ENCODE data around the gene GRHPR. TPM values are rescaled to one million over a fixed set of nuclear protein-coding genes. Genes with fewer than 3 reads are reported as not detected.
"Not testable (repeated sequence)": the region's sequence is repeated elsewhere in the genome, so short reads cannot be mapped to it uniquely, and the experiment has no call there.

Gene GRHPR
- total and polyA plus RNA-seq, 2 donors from 2014 or later, result 101 to 257 TPM

DNA sequence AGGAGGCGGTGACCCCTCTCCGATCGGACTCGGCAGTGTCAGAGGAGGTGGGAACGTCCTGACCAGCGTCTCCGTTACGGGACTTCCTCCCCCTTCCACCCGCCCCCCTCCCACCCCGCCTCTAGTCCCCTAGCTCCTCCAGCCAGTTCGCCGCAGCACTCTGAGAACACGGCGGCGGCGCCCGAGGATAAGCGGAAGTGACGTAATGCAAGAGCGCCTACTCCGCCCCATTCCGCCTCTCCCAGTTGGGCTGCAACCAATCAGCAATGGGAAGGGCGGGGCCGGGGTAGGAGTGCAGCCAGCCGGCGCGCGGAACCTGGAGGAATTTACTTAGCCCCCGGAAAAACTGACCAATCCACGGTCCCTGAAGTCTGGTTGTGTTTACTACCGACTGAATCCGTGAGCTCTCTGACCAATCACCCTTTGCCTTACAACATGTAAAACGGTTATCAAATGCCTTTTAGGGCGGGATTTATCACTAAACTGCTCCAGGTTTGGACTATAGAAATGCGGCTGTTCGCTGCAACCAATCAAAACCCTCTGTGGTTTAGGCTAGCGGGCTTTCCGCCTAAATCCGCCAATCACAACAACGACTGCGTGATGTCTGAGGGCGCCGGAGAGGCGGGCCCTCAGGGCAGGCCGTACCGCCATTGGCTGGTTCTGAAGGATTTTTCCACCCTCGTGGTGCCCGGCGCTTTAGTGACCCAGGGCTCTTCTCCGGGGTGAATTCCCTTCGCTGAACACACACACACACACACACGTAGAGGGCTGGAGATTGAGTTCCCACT is 42.9 kb downstream of the GRHPR start, which contains the start of gene ZBTB5:
Gene ZBTB5, minus strand, starts transcription at position 202 of the 788 bp plus-strand sequence. CDS start 22,899 bp downstream, outside the sequence.
- Histone ChIP-seq H3K27ac (ENCODE audit: low read depth in 2 of 2, low read length in 2 of 2) (peak within 1 kb of the TSS; percentile 97 to 99), H3K27me3 (ENCODE audit: control insufficient read depth, insufficient read depth, low read length) (no peaks in the 10 kb centered on the region), H3K4me3 (ENCODE audit: low read length in 3 of 3) (peak within 1 kb of the TSS; percentile 76 to 94 (median 83)), H3K9me3 (ENCODE audit: control insufficient read depth in 2 of 3, insufficient read depth in 1 of 3, low read length in 3 of 3) (no peaks in the 10 kb centered on the region), H3K36me3 (ENCODE audit: control insufficient read depth in 2 of 3, insufficient read depth in 3 of 3, low read length in 3 of 3) (no peaks in the 10 kb centered on the region), H3K9ac (ENCODE audit: low read length in 3 of 3) (peak within 1 kb of the TSS; percentile 50 to 94 (median 92)), H3K4me1 (ENCODE audit: control insufficient read depth in 2 of 3, insufficient read depth in 2 of 3, low read depth in 1 of 3, low read length in 3 of 3) (peaks cover 5 to 13% (median 11%) of the 10 kb centered on the region in 3 donors)
- TF ChIP-seq, protein P1, sequence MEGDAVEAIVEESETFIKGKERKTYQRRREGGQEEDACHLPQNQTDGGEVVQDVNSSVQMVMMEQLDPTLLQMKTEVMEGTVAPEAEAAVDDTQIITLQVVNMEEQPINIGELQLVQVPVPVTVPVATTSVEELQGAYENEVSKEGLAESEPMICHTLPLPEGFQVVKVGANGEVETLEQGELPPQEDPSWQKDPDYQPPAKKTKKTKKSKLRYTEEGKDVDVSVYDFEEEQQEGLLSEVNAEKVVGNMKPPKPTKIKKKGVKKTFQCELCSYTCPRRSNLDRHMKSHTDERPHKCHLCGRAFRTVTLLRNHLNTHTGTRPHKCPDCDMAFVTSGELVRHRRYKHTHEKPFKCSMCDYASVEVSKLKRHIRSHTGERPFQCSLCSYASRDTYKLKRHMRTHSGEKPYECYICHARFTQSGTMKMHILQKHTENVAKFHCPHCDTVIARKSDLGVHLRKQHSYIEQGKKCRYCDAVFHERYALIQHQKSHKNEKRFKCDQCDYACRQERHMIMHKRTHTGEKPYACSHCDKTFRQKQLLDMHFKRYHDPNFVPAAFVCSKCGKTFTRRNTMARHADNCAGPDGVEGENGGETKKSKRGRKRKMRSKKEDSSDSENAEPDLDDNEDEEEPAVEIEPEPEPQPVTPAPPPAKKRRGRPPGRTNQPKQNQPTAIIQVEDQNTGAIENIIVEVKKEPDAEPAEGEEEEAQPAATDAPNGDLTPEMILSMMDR (IDR thresholded peaks at IDR 0.05; ENCODE audit: borderline replicate concordance, extremely low read depth, insufficient read depth), result no peak
- peak; percentile 98 for FAIRE-seq
- peak; percentile 100 for DNase-seq
- intact Hi-C loops (cut with DNase I), result no loop called here

DNA sequence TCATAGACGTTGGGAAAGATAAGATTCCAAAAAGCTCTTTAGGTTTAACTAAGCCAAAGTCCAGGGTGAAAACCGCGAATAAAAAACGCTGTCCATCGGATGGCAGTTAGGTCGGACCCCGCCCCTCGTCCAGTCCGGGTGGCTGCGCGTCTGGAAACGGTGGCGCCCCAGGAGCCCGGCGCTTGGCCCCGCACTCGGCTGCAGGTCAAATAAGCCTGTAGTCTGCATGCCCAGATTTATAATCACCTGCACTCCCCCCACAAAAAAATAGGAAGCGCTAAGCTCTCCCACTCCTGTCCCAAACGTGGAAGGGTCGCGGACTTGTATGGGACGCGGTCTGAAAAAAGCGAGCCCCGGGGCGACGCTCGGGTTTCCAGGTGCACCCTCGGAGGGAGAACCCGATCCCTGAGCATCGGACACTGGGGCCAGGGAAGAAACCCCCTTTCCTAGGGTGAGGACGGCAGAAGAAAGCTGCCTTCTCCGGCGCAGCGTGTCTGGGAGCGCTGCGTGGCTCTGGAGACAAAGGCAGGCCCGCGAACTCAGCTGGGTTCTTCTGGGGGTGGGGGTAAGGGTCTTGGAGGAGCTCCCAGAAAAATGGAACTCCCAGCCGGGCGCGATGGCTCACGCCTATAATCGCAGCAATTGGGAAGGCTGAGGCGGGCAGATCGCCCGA is 43.7 kb downstream of the GRHPR start:
- Histone ChIP-seq H3K9ac (ENCODE audit: low read length in 3 of 3) (peak overlapping the region; percentile 50 to 87 (median 61)), H3K27ac (ENCODE audit: low read depth in 2 of 2, low read length in 2 of 2) (peak overlapping the region; percentile 77 to 81), H3K36me3 (ENCODE audit: control insufficient read depth in 2 of 3, insufficient read depth in 3 of 3, low read length in 3 of 3) (no peaks in the 10 kb centered on the region), H3K4me3 (ENCODE audit: low read length in 3 of 3) (peak overlapping the region; percentile 43 to 83 (median 73)), H3K9me3 (ENCODE audit: control insufficient read depth in 2 of 3, insufficient read depth in 1 of 3, low read length in 3 of 3) (no peaks in the 10 kb centered on the region), H3K4me1 (ENCODE audit: control insufficient read depth in 2 of 3, insufficient read depth in 2 of 3, low read depth in 1 of 3, low read length in 3 of 3) (peaks cover 5 to 13% (median 11%) of the 10 kb centered on the region in 3 donors), H3K27me3 (ENCODE audit: control insufficient read depth, insufficient read depth, low read length) (no peaks in the 10 kb centered on the region)
- TF ChIP-seq, protein P1 (IDR thresholded peaks at IDR 0.05; ENCODE audit: borderline replicate concordance, extremely low read depth, insufficient read depth), result no peak
- FAIRE-seq (no peak), DNase-seq (peak; percentile 79 to 92 (median 90))
- intact Hi-C loops (cut with DNase I), result no loop called here

DNA sequence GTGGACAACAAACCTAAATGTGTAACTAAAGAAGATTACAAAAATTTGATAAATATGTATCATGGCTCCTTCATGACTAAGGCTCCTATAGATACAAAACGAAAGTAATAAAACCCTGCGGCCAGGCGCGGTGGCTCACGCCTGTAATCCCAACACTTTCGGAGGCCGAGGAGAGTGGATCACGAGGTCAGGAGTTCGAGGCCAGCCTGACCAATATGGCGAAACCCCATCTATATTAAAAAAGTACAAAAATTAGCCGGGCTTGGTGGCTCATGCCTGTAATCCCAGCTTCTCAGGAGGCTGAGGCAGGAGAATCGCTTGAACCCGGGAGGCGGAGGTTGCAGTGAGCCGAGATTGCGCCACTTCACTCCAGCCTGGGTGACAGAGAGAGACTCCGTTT is 45.0 kb downstream of the GRHPR start:
- H3K9me3 ChIP-seq (ENCODE audit: control insufficient read depth in 2 of 3, insufficient read depth in 1 of 3, low read length in 3 of 3); H3K36me3 ChIP-seq (ENCODE audit: control insufficient read depth in 2 of 3, insufficient read depth in 3 of 3, low read length in 3 of 3); H3K27me3 ChIP-seq (ENCODE audit: control insufficient read depth, insufficient read depth, low read length); H3K9ac ChIP-seq (ENCODE audit: low read length in 3 of 3); FAIRE-seq; intact Hi-C loops (cut with DNase I); H3K27ac ChIP-seq (ENCODE audit: low read depth in 2 of 2, low read length in 2 of 2); DNase-seq; H3K4me3 ChIP-seq (ENCODE audit: low read length in 3 of 3); H3K4me1 ChIP-seq (ENCODE audit: control insufficient read depth in 2 of 3, insufficient read depth in 2 of 3, low read depth in 1 of 3, low read length in 3 of 3): not testable (repeated sequence)

DNA sequence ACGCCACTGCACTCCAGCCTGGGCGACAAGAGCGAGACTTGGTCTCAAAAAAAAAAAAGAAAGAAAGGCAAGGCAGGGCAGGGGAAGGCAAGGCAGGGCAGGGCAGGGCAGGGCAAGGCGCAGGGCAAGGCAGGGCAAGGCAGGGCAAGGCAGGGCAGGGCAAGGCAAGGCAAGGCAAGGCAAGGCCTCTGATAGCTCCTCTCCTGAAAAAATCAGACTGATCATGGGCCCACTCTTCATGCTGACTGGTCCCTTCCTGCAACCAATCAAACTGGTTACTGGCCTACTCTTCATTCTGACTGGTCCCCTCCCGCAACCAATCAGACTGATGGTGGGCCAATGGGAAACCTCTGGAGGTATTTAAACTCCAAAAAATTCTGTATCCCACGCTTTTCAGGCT is 46.1 kb downstream of the GRHPR start:
- H3K4me3 ChIP-seq (ENCODE audit: low read length in 3 of 3), result no peak overlapping the region
- no peaks in the 10 kb centered on the region for H3K36me3 ChIP-seq (ENCODE audit: control insufficient read depth in 2 of 3, insufficient read depth in 3 of 3, low read length in 3 of 3)
- TF ChIP-seq, protein P1 (IDR thresholded peaks at IDR 0.05; ENCODE audit: borderline replicate concordance, extremely low read depth, insufficient read depth), result no peak
- H3K27me3 ChIP-seq (ENCODE audit: control insufficient read depth, insufficient read depth, low read length), result no peaks in the 10 kb centered on the region
- intact Hi-C loops (cut with DNase I), result no loop called here
- H3K9me3 ChIP-seq (ENCODE audit: control insufficient read depth in 2 of 3, insufficient read depth in 1 of 3, low read length in 3 of 3), result no peaks in the 10 kb centered on the region
- DNase-seq (no peak), FAIRE-seq (no peak)
- H3K4me1 ChIP-seq (ENCODE audit: control insufficient read depth in 2 of 3, insufficient read depth in 2 of 3, low read depth in 1 of 3, low read length in 3 of 3), result peaks cover 2 to 7% (median 3%) of the 10 kb centered on the region in 3 donors
- no peak overlapping the region for H3K27ac ChIP-seq (ENCODE audit: low read depth in 2 of 2, low read length in 2 of 2)
- no peak overlapping the region for H3K9ac ChIP-seq (ENCODE audit: low read length in 3 of 3)
